Activated gamma-delta T cell treated with anti-CD3 and anti-CD28 coated beads, Interleukin-2, amount 50 U/mL, for 16 hours (primary cell): ENCODE data around the gene HSD17B14.
A peak's percentile ranks its signal among the peaks of the same experiment; 100 is the strongest.

Experiments
- DNase-seq: peaks from one replicate; pipeline ENCODE4 v3.0.0-alpha.2; 2020; ENCODE audit warnings: low read depth

HSD17B14 gene

DNA sequence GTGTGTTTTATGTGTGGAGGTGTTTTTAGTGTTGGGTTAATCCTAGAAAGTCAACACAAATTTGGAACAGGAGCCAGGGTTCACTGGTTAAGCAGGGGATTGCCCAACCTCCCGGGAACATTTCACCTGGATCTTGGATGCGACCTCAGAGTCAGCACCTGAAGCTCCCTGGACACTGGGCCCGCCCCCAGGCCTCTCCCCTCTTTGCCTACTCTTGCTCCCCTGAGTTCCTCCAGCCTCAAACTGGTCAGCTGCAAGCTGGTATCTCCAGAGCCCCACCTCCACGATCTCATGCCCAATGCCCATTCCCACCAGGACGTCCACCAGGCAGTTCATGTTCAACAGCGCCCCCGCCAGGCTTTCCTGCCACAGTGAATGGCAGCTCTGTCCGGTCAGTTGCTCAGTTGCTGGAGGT is 9.7 kb downstream of the HSD17B14 start:
- DNase-seq = no peak

DNA sequence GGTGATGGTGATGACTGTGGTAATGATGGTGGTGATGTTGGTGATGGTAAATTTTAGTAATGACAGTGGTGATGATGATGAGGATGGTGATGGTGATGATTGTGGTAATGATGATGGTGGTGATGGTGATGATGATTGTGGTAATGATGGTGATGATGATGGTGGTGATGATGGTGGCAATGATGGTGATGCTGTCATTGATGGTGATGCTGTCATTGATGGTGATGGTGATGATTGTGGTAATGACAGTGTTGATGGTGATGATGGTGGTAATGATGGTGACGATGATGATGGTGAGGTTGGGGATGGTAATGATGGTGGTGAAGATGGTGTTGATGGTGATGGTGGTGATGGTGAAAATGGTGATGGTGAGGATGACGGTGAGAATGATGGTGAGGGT is 13.8 kb downstream of the HSD17B14 start:
- DNase-seq = no peak

DNA sequence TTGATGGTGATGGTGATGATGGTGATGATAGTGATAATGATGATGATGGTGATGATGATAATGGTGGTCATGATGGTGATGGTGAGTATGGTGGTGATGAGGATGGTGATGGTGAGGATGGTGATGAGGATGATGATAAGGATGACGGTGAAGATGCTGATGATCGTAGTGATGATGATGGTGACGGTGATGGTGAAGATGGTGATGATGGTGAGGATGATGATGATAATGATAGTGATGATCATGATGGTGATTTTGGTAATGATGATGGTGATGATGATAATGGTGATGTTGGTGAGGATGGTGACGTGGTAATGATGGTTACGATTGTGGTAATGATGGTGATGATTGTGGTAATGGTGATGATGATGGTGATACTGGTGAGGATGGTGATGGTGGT is 14.7 kb downstream of the HSD17B14 start:
- no peak for DNase-seq

DNA sequence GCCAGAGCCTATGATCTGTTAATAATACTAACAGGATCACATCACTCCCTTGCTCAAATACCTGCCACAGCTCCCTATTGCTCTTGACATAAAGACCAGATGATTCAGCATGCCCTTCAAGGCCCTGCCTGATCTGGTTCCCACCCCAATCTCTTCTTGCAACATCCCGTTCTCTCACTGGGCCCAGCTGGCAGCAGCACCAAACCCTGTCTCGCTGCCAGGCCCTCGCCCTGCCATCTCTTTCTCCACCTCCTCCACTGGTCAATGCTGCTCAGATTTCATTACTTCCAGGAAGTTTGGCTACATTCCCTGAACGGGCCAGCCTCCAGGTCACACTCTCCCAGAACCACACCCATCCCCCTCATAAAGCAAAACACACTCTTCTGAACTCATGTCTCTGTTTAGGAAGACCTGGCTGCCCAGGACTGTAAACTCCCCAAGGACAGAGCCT is 16.9 kb downstream of the HSD17B14 start:
- DNase-seq = no peak

DNA sequence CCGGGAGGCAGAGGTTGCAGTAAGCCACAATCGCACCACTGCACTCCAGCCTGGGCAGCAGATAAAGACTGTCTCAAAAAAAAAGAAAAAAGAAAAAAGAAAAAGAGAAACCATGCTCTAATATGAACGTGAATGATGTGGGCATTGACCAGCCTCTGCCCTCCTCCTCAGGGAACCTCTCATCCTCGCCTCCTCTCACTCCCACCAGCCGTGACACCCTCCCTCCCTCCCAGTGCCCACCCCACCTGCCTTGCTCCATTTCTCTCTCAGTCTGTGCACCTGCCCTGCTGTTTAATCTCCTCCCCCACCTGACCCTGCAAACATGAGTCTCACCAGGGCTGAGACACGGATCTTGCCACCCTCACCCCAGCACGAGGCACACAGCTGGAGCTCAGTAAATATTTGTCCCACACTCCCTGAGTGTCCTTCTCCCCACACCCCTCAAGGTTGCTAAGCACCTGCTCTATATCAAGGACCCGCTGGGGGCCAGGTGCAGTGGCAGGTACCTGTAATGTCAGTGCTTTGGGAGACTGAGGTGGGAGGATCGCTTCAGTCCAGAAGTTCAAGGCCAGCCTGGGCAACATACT is 18.0 kb downstream of the HSD17B14 start:
- no peak for DNase-seq

DNA sequence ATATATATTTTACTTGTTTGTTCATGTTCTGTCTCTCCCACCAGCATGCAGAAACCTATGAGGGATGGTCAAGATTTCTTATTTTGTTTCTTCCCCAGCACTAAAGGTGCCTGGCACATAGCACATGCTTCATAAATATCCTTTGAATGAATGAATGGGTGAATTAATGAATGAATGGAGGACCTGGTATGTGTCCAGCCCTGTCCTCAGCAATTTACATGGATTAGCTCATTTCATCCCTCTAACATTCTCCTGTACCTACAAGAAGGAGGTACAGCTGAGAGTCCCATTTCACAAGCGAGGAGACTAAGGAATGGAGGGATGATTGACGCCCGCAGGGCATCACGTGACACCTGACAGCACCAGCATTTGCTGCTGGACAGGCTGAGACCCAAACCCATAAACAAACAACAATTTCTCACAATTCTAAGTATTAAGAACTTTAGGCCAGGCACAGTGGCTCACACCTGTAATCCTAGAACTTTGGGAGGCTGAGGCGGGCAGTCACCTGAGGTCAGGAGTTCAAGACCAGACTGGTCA is 18.6 kb downstream of the HSD17B14 start:
- no peak for DNase-seq

DNA sequence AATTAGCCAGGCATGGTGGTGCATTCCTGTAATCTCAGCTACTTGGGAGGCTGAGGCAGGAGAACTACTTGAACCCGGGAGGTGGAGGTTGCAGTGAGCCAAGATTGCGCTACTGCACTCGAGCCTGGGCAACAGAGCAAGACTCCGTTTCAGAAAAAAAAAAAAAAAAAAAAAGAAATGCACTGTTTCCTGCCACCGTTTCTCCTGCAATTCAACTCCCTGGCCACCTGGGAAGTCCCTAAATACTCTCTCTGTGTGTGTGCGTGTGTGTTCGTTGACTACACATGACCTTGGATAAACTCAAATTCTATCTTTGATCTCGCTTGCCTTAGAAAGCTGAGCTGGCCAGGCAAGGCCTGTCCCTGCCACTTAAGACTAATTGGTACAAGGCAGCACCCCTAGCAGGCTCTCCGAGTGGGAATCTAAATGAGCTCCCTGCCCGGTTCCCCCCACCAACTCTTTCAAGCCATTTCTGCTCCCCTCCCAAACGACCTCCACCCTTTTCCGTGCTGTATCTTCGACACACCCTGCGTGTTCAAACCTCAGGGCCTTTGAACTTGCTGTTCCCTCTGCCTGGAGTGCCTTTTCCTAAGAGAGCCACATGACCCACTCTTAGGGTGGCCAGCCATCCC is 20.3 kb downstream of the HSD17B14 start:
- DNase-seq = no peak

DNA sequence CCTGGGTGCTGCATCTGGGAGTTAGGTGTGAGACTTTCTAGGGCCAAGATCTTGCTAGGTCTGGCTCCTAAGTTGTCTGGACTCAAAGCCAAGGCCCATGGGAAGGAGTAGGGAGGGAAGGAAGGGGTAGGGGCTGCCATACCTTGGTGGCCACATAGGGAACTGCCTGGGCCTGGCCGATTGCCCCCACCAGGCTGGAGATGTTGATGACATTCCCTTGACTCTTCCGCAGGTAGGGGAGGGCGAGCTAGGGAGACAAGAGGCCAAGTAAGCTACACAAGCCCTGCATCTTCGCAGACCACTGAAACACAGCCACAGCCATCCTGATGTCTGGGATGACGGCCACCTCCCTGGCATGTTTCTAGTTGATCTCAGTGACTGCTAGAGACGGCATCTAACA is 21.4 kb downstream of the HSD17B14 start:
- DNase-seq = no peak

DNA sequence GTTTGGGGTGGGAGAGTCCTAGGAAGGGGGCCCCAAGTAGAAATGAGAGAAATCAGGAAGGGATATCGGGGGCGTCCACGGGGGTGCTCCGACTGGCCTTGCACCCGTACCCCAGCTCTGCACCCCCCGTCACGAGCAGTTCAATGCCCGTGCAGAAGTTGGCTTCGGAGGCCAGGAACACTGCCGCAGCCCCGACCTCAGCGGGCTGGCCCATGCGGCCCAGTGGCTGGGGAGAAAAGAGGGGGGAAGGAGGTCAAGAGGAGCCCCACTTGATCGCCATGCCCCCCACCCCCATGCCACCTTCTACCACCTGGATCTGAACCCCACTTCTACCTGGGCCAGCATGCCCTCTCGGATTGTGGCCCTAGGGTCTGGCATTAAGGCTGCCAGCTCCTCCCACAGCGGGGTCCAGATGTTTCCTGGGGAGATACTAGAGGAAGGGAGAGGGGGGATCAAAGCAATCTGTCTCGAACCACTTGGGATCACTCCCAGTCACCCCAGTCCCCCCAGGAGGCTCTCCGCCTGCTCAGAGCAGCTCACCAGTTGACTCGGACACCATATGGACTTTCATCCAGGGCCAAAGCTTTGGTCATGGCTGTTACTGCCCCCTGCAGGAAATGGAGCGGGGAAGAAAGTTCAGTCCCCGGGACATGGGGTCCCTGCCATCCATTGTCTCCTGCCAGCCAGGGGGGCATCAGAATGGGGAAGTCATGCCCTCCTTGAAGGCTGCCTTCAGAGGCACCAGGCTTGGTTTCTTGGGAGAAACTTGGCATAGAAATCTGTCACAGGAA is 23.0 kb downstream of the HSD17B14 start:
- DNase-seq = no peak

DNA sequence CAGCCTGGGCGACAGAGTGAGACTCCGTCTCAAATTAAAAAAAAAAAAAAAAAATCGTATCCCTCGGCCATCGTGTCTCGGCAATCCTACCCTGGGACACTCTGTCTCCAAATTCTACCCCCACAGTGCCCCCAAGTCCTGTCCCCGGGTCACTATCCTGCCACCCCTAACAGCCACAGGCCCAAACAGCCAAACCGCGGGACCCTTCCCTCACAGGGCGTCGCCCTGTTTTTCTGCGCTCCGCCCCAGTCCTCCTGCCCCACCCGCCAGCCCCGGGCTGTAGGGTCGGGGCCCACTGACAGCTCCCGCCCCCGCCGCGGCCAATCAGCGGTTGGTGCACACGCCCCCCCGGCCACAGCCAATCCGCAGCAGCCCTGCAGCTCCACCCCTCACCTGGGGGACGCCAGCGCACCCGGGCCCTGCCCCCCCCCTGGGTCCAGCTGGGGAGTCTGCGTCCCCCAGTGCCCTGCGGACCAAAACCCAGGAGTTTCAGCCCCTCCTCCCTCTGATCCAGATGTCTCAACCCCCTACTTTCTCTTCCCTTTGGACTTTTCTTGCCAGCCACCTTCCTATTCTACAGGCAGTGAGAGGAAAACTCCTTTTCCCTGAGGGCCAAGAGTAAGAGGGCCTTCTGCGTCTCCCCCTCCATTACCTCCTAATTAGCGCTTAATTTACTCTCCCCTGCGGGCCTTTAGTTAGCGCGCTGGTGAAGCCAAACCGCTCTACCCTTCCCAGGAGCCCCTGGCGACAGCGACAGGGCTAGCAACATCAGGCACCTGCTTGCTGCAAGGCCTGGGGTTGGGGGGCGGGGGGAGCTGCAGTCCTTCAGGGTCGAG is 24.0 kb downstream of the HSD17B14 start:
- DNase-seq = peak; percentile 34

DNA sequence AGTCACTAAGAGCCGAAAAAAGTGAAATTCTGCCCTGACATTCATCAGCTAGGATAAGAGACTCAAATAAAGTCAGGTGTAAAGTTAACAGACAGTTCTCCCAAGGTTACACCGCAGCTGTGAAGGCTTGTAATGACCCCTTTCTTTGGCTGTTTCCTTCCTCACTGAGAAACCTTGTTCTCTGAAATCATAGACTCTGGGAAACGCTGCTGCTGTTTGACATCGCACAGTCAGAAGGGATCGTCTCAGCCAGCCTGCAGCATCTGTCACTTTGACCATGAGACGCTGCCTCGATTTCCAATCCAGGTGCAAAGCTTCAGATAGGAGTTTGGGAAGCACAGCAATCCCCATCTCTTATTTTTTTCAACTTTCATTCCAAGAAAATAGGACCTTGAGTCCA is 26.1 kb downstream of the HSD17B14 start:
- no peak for DNase-seq

DNA sequence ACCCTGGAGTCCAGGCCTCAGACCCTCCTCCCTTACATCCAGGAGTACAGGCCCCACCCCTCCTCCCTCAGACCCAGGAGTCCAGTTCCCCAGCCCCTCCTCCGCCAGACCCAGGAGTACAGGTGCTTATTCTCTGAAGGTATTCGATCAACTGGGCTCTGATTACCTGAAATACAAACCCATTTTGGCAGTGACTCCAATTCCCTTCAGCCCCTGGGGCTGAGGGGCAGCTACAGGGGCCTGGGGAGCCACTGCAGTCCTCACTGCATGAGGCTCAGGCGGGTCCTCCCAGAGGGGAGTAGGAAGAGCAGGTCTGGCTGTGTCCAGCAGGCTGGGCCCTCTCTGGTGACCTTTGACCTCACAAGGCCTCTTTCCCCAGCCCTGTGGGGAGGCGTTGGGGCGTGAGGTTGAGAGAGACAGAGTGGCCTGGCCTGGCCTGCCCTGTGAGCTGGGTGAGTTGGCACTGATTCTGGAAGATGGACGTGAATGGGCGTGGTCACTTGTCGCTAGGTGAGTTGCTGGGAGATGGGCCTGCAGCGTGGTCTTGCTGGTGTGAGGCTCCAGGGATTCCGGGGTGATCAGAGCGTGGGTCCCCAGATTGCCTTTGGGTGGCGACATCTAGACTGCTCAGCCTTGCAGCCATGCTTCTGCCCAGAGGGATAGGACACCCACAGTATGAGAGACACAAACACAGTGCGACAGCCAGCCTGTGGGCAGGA is 28.5 kb downstream of the HSD17B14 start:
- DNase-seq = no peak

DNA sequence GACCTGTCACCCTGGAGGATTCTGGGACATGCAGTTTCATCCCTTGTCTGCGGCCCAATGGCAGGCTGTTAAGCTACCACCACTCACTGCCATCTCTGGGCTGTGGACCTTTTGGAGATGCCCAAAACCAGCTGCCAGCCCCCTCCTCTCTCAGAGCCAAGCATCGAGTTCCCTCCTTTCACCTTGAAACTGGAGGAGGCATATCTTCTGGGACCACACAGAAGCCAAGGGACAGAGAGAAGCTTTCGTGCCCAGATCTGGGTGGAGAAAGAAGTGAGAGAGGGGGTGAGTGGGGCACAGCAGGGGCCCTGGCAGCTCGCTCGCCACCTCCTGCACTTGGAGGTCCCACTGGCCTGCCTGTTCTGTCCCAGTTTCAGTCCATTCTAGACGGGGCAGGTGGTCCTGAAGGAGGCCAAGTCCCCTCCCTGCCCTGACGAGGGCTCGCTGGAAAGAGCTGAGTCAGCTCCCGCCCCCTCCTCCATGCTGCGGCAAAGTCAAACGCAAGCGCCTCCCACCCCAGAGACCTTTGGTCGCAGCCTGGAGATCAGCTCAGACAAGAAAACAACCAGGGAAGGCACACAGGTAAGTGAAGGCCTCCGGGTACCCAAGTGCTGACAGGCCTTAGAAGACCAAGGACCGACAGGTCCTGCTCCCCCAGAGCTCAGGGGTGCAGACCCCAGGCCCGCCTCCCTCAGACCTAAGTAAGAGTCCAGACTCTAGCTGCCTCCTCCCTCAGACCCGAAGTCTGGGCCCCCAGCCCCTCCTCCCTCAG is 29.3 kb downstream of the HSD17B14 start:
- no peak for DNase-seq

DNA sequence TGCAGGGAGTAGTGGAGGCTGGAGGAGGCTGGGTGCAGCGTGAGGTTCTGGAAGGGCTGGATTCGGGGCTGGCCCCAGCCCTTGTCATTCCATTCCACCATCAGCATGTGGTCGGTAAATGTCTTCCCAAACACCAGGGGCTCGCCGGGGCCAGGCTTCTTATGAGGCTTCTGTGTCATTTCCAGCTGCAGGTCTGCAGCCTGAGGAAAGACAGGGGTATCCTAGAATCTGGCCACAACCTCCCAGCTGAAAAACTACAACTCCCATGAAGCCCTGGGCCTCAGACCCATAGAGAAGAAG is 29.8 kb downstream of the HSD17B14 start:
- no peak for DNase-seq

DNA sequence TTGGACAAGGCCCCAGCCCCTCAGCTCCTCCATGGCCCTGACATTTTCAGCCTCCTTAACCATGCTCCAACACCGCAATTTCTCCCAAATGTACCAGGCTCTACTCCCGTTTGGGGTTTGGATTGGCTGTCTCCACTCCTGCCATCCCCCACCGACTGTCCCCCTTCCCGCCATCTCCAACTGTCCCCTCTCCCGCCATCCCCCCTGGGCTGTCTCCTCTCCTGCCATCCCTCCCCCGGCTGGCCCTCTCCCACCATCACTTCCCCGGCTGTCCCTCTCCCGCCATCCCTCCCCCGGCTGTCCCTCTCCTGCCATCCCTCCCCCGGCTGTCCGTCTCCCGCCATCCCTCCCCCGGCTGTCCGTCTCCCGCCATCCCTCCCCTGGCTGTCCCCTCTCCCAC is 30.8 kb downstream of the HSD17B14 start:
- no peak for DNase-seq

DNA sequence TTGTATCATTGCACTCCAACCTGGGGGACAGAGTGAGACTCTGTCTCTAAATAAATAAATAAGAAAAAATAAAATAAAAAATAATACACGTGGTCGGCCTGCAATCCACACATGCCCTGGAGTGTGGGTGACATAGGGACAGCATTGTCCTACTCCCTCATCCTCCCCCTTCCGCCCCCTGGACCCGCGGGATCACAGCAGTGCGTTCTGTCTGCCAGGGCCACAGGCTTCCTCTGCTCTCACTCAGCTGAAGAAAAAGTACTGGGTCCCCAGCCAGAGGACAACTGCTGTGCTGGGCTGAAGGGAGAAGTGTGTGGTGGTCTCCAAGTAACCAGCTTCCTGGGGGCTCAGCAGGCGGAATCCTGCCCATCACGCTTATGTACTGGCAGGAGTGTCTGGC is 31.8 kb downstream of the HSD17B14 start:
- DNase-seq = no peak

DNA sequence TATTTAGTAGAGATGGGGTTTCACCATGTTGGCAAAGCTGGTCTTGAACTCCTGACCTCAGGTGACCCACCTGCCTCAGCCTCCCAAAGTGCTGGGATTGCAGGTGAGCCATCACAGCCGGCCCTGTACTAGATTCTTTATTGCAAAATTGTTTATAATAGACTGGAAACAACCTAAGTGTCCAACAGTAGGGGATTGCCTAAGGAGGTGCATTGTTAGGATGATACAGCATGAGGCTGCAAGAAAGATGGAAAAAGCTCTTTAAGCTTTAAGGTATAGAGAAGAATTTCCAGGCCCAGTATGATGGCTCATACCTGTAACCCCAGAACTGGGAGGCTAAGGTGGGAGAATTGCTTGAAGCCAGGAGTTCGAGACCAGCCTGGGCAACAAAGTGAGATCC is 33.7 kb downstream of the HSD17B14 start:
- no peak for DNase-seq

DNA sequence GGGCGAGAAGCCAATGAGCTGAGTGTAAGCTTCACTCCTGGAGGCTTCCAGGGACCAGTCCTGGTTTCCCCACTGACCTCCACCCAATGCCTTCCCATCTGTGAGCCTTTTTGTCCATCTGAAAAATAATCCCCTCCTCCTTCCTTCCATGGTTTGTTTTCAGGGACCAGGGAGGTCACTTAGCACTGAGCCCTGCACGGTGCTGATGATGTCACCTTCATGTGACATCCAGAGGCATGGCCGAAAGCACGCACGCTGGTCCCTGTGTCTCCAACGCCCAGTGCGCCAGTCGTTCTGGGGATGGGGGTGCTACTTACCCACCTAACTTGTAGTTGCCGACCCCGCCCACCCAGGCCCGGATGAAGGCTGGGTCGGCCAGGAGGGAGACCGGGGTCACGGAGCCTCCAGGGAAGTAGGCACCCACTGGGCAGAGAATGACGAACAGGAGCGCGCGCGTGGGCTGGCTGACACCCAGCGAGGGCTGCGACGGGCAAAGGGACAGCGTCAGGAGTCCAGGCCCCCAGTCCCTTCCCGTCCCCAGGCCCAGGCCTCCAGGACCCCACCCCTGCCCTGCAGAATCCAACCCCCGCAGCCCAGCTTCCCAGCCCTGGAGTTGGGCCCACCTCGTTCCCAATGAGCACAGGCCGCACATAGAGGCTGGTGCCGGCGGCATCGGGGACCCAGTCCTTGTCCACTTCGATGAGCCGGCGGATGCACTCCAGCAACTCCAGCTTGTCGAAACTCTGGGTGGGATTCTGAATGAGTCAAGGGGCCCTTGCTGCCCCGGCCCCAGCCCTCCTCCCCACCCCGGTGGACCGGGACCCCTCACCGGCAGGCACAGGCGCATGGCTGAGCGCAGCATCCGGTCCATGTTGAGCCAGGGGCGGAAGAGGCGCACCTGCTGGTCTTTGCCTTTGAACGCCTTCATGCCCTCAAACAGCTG is 36.7 kb downstream of the HSD17B14 start:
- no peak for DNase-seq

DNA sequence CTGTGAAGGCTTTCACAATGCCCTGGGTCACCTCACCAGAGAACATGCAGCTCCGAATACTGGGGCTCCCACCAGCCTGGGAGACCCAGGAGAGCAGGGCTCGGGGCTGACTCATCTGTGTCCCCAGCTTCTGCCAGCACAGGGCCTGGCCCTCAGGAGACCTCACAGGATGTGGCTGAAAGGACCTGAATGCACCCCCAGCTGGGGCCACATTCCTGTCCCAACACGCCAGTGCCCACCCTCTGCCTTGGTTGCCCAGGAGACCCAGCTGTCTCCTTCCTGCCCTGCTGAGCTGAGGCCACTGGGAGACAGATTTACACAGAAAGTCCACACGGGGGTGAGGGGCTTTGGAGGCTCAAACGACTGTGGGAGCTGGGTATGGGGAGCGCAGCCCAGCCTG is 37.4 kb downstream of the HSD17B14 start:
- DNase-seq = no peak

DNA sequence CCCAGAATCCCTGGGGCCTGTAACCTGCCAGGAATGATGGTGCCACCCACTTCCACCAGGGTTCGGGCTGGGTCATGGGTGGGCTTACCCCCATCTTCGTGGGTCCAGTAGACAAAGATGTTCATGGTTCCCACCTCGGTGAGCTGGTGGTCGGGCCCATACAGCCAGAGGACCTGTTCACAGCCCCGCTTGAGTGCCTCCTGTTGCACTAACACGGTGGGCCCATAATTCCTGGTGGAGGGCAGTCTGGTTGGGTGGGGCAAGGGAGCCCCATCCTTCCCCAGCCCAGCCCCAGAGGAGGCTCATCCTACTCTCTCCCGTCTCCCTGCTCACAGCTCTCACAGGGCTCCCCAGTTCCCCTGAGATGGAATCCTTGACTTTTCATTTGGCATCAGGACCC is 39.2 kb downstream of the HSD17B14 start:
- DNase-seq = no peak
